Chondrocyte (in vitro differentiated cells): ENCODE measurements around the gene PDZD7. TPM values are rescaled to one million over a fixed set of nuclear protein-coding genes. Genes with fewer than 3 reads are reported as not detected.

Source experiments
- DNase-seq: peaks from one replicate; pipeline ENCODE4 v3.0.0; 2021; ENCODE audit warnings: mixed read lengths, low spot score
- H3K27ac Mint-ChIP-seq: one replicate; pipeline ENCODE4 v1.8.0; 2021; ENCODE audit warnings: mild to moderate bottlenecking, moderate library complexity, mixed read lengths; ENCODE audit not compliant: unreplicated experiment
- H3K27me3 Mint-ChIP-seq: 2 replicates; pipeline ENCODE4 v1.8.0; 2021; ENCODE audit warnings: low read depth, mixed read lengths
- H3K36me3 Mint-ChIP-seq: 2 replicates; pipeline ENCODE4 v1.8.0; 2021; ENCODE audit warnings: low read depth, mixed read lengths
- H3K4me1 Mint-ChIP-seq: 2 replicates; pipeline ENCODE4 v1.8.0; 2021; ENCODE audit warnings: low read depth, mild to moderate bottlenecking, mixed read lengths
- H3K4me3 Mint-ChIP-seq: one replicate; pipeline ENCODE4 v1.8.0; 2021; ENCODE audit warnings: mild to moderate bottlenecking, moderate library complexity, mixed read lengths; ENCODE audit not compliant: unreplicated experiment
- H3K9me3 Mint-ChIP-seq: 2 replicates; pipeline ENCODE4 v1.8.0; 2021; ENCODE audit warnings: low read depth, mixed read lengths
- CTCF ChIP-seq: fragments of 200-600 bp; sonication (generic); IDR thresholded peaks from 2 replicates; pipeline ENCODE4 v1.5.0; 2021; ENCODE audit warnings: antibody characterized with exemption, mild to moderate bottlenecking, moderate library complexity
- total RNA-seq: library from RNA; stranded (reverse); gene quantifications from 3 replicates; pipeline ENCODE4 v1.2.1, GENCODE V29; 2021

PDZD7 gene
- total RNA-seq, 1 donor from 2014 or later: 1.8 TPM

- no peak for DNase-seq
- H3K36me3 Mint-ChIP-seq: no peaks in the 10 kb centered on the region
- H3K4me3 Mint-ChIP-seq: no peak overlapping the region
- no peak overlapping the region for H3K27ac Mint-ChIP-seq
- no peak for TF ChIP-seq CTCF
- H3K27me3 Mint-ChIP-seq: peaks cover 43% of the 10 kb centered on the region
- no peaks in the 10 kb centered on the region for H3K9me3 Mint-ChIP-seq
- no peaks in the 10 kb centered on the region for H3K4me1 Mint-ChIP-seq
These were observed 42.0 kb upstream of the PDZD7 start for GRCh38 chr10:101072923-101073322.

- H3K4me1 Mint-ChIP-seq: peaks cover 3% of the 10 kb centered on the region
- no peak overlapping the region for H3K4me3 Mint-ChIP-seq
- no peaks in the 10 kb centered on the region for H3K9me3 Mint-ChIP-seq
- TF ChIP-seq CTCF: no peak
- no peak overlapping the region for H3K27ac Mint-ChIP-seq
- H3K27me3 Mint-ChIP-seq: peaks cover 41% of the 10 kb centered on the region
- no peak for DNase-seq
- H3K36me3 Mint-ChIP-seq: no peaks in the 10 kb centered on the region
These were observed 41.0 kb upstream of the PDZD7 start for GRCh38 chr10:101071885-101072433.

- Mint-ChIP-seq H3K4me3 (no peak overlapping the region), H3K27ac (no peak overlapping the region), H3K36me3 (no peaks in the 10 kb centered on the region), H3K9me3 (no peaks in the 10 kb centered on the region), H3K4me1 (peaks cover 5% of the 10 kb centered on the region), H3K27me3 (peaks cover 37% of the 10 kb centered on the region)
- no peak for DNase-seq
- TF ChIP-seq CTCF: no peak
These were observed 40.4 kb upstream of the PDZD7 start for GRCh38 chr10:101071267-101071884.

GRCh38 chr10:101070098-101070497 lies 39.2 kb upstream of the PDZD7 start:
- Mint-ChIP-seq H3K9me3 (no peaks in the 10 kb centered on the region), H3K27me3 (peaks cover 24% of the 10 kb centered on the region), H3K27ac (no peak overlapping the region), H3K4me3 (no peak overlapping the region), H3K36me3 (no peaks in the 10 kb centered on the region), H3K4me1 (peaks cover 18% of the 10 kb centered on the region)
- no peak for TF ChIP-seq CTCF
- no peak for DNase-seq

GRCh38 chr10:101069441-101069840 lies 38.5 kb upstream of the PDZD7 start:
- no peak overlapping the region for H3K27ac Mint-ChIP-seq
- no peaks in the 10 kb centered on the region for H3K9me3 Mint-ChIP-seq
- H3K4me3 Mint-ChIP-seq: no peak overlapping the region
- TF ChIP-seq CTCF: no peak
- peaks cover 22% of the 10 kb centered on the region for H3K27me3 Mint-ChIP-seq
- no peaks in the 10 kb centered on the region for H3K36me3 Mint-ChIP-seq
- H3K4me1 Mint-ChIP-seq: peaks cover 18% of the 10 kb centered on the region
- DNase-seq: no peak
